Trophoblast cell (in vitro differentiated cells and primary cell): ENCODE measurements around the gene ARHGAP6.

Experiments
- DNase-seq, 2 donors: peaks; one replicate each; pipeline ENCODE4 v3.0.0-alpha.2; 2016
- H2AFZ ChIP-seq: 2 replicates; pipeline ENCODE4 v1.6.1; 2013; ENCODE audit warnings: low read length, moderate library complexity, mild to moderate bottlenecking; ENCODE audit not compliant: insufficient read depth, poor library complexity
- H2AK5ac ChIP-seq: 2 replicates; pipeline ENCODE4 v1.6.1; 2013; ENCODE audit warnings: mild to moderate bottlenecking, low read length
- H2BK120ac ChIP-seq: 2 replicates; pipeline ENCODE4 v1.6.1; 2013; ENCODE audit warnings: low read length, mild to moderate bottlenecking, moderate library complexity; ENCODE audit not compliant: insufficient read depth, poor library complexity
- H2BK12ac ChIP-seq: 2 replicates; pipeline ENCODE4 v1.6.1; 2013; ENCODE audit warnings: mild to moderate bottlenecking, low read length, moderate library complexity
- H2BK5ac ChIP-seq: 2 replicates; pipeline ENCODE4 v1.6.1; 2013; ENCODE audit warnings: low read length, low read depth, moderate library complexity, mild to moderate bottlenecking; ENCODE audit not compliant: poor library complexity
- H3K14ac ChIP-seq: 2 replicates; pipeline ENCODE4 v1.6.1; 2013; ENCODE audit warnings: mild to moderate bottlenecking, low read length
- H3K18ac ChIP-seq: 2 replicates; pipeline ENCODE4 v1.6.1; 2013; ENCODE audit warnings: mild to moderate bottlenecking, low read length
- H3K23ac ChIP-seq: 2 replicates; pipeline ENCODE4 v1.6.1; 2013; ENCODE audit warnings: low read length
- H3K27ac ChIP-seq: 2 replicates; pipeline ENCODE4 v1.5.1; 2013; ENCODE audit warnings: low read depth, mild to moderate bottlenecking, inconsistent platforms, low read length, moderate library complexity
- H3K27me3 ChIP-seq: 2 replicates; pipeline ENCODE4 v1.6.1; 2013; ENCODE audit warnings: inconsistent platforms, mild to moderate bottlenecking, low read length, moderate library complexity; ENCODE audit not compliant: insufficient read depth
- H3K36me3 ChIP-seq, 2 experiments: 1 replicate in 1 of 2; 2 replicates in 1 of 2; pipeline ENCODE4 v1.6.1; 2013; ENCODE audit warnings: low read length in 2 of 2, mild to moderate bottlenecking in 2 of 2, moderate library complexity in 1 of 2; ENCODE audit not compliant: insufficient read depth in 2 of 2, control insufficient read depth in 1 of 2
- H3K4ac ChIP-seq: 2 replicates; pipeline ENCODE4 v1.6.1; 2013; ENCODE audit warnings: low read depth, mild to moderate bottlenecking, low read length, moderate library complexity
- H3K4me1 ChIP-seq, 2 experiments: 1 replicate in 1 of 2; 2 replicates in 1 of 2; pipeline ENCODE4 v1.6.1; 2013; ENCODE audit warnings: low read length in 2 of 2, mild to moderate bottlenecking in 2 of 2, moderate library complexity in 1 of 2; ENCODE audit not compliant: insufficient read depth in 2 of 2, control insufficient read depth in 1 of 2
- H3K4me2 ChIP-seq: 2 replicates; pipeline ENCODE4 v1.6.1; 2013; ENCODE audit warnings: inconsistent platforms, mild to moderate bottlenecking, low read length, moderate library complexity
- H3K4me3 ChIP-seq: 2 replicates; pipeline ENCODE4 v1.5.1; 2013; ENCODE audit warnings: mild to moderate bottlenecking, low read depth, low read length, inconsistent platforms
- H3K79me1 ChIP-seq: one replicate; pipeline ENCODE4 v1.6.1; 2013; ENCODE audit warnings: low read length
- H3K79me2 ChIP-seq: 2 replicates; pipeline ENCODE4 v1.6.1; 2013; ENCODE audit warnings: low read length, mild to moderate bottlenecking; ENCODE audit not compliant: control insufficient read depth, insufficient read depth, poor library complexity
- H3K9ac ChIP-seq: 2 replicates; pipeline ENCODE4 v1.6.1; 2013; ENCODE audit warnings: mild to moderate bottlenecking, low read length
- H3K9me3 ChIP-seq: 2 replicates; pipeline ENCODE4 v1.6.1; 2013; ENCODE audit warnings: low read depth, mild to moderate bottlenecking, control low read depth, inconsistent platforms, low read length; ENCODE audit not compliant: insufficient read depth
- H4K12ac ChIP-seq: 2 replicates; pipeline ENCODE4 v1.6.1; 2013; ENCODE audit warnings: low read depth, mild to moderate bottlenecking, low read length, moderate library complexity
- H4K8ac ChIP-seq: 2 replicates; pipeline ENCODE4 v1.6.1; 2013; ENCODE audit warnings: low read depth, mild to moderate bottlenecking, low read length, moderate library complexity
- H4K91ac ChIP-seq: one replicate; pipeline ENCODE4 v1.6.1; 2013; ENCODE audit warnings: low read depth, mild to moderate bottlenecking, low read length, moderate library complexity
- WGBS: extraction: QIAGEN DNeasy Blood & Tissue Kit; methylation state at CpG from one replicate; pipeline ENCODE4 v1.1.7; 2013; ENCODE audit warnings: missing lambda C conversion rate; ENCODE audit not compliant: insufficient read length, insufficient coverage; ENCODE audit errors: extremely low coverage; 5-methylcytosine and 5-hydroxymethylcytosine counted together

Gene ARHGAP6

DNA sequence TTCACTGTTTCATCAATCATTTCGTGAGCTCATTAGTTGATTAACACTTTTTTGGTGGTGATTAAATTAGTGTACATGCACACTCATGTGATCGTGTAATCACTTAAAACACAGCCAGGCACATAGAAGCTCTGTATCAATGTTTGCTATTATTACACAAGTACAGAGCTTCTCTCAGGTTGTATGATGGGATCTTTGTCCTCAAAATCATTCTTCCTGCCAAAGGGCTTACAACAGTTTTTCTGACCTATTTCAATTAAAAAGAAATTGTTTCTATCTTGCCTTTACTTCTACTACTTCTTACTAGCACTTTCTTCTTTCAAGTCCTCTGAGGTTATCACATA is 227.4 kb downstream of the ARHGAP6 start:
- Histone ChIP-seq H3K36me3 (no peaks in the 10 kb centered on the region), H4K8ac (no peak overlapping the region), H3K27me3 (no peaks in the 10 kb centered on the region), H3K79me1 (no peaks in the 10 kb centered on the region), H3K4me2 (no peak overlapping the region), H3K9me3 (no peaks in the 10 kb centered on the region), H3K4me3 (no peak overlapping the region), H3K4ac (no peak overlapping the region), H3K9ac (no peak overlapping the region), H2BK120ac (no peak overlapping the region), H2AK5ac (no peak overlapping the region), H3K14ac (no peak overlapping the region), H3K18ac (no peak overlapping the region), H4K12ac (no peak overlapping the region), H2BK5ac (no peak overlapping the region), H3K4me1 (no peaks in the 10 kb centered on the region), H2AFZ (no peak overlapping the region), H3K23ac (no peak overlapping the region), H4K91ac (no peak overlapping the region), H3K79me2 (no peaks in the 10 kb centered on the region), H3K27ac (no peak overlapping the region), H2BK12ac (no peak overlapping the region)
- no peak for DNase-seq
- WGBS, result no CpG with 5 or more reads among the region's 2 CpGs

DNA sequence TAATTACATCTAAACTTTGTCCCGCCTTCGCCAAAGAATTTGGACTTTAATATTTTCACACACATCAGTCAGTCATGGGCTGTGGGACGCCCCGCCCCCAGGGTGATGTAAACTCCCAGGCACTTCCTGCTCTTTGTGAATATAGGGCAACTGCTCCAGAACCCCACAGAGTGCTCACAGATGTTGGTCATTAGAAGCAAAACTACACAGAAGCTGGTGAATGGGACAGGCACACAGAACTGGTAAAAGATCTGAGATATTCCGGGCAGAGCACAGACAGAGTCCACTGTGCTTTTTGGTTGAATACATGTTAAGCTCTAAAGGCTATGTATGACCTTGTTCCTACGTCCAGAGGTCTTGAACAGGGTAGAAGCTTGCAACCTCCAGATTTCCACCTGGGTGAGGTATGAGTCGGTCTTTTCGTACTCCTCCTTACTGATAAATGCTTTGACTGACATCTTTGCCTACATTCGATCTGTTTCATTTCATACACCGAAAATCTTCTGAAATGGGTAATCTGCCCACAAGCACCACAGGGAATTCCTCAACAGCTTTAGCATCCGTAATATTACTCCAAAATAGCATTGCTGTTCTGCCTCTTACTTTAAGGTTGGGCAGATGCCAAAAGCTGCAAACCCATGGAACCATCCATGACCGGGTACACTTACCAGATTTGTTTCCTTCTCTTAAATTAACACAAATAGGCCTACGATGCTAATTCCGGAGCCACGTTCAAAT is 227.9 kb downstream of the ARHGAP6 start:
- Histone ChIP-seq H3K79me2 (no peaks in the 10 kb centered on the region), H3K4me3 (no peak overlapping the region), H3K4me2 (no peak overlapping the region), H3K27ac (no peak overlapping the region), H3K4ac (no peak overlapping the region), H2BK120ac (no peak overlapping the region), H3K23ac (no peak overlapping the region), H4K12ac (no peak overlapping the region), H2AK5ac (no peak overlapping the region), H4K91ac (no peak overlapping the region), H3K4me1 (no peaks in the 10 kb centered on the region), H3K79me1 (no peaks in the 10 kb centered on the region), H2AFZ (no peak overlapping the region), H3K36me3 (no peaks in the 10 kb centered on the region), H4K8ac (no peak overlapping the region), H3K9me3 (no peaks in the 10 kb centered on the region), H3K14ac (no peak overlapping the region), H3K18ac (no peak overlapping the region), H2BK12ac (no peak overlapping the region), H3K9ac (no peak overlapping the region), H3K27me3 (no peaks in the 10 kb centered on the region), H2BK5ac (no peak overlapping the region)
- DNase-seq, result no peak
- WGBS, result no CpG with 5 or more reads among the region's 15 CpGs

DNA sequence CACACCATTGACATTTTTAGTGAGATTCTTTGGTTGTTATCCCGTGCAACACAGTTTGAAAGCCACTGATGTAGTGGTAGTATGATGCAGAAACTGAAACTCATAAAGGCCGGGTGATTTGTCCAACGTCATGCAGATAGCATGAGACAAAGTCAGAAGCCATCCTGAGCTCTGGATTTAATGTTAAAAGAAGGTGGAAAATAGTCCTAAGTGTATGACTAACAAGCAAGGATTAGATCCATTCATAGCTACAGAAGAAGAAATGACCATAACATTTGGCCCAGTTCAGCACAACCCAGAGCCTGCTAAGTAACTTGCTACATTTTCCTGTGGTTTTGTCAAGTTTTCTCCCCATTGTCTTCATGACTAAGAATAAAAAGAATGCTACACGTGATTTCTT is 230.2 kb downstream of the ARHGAP6 start:
- WGBS, result no CpG with 5 or more reads among the region's 4 CpGs
- Histone ChIP-seq H2AK5ac (no peak overlapping the region), H3K23ac (no peak overlapping the region), H3K4me3 (no peak overlapping the region), H2BK5ac (no peak overlapping the region), H3K4me2 (no peak overlapping the region), H3K79me1 (no peaks in the 10 kb centered on the region), H3K14ac (no peak overlapping the region), H3K18ac (no peak overlapping the region), H4K12ac (no peak overlapping the region), H3K36me3 (no peaks in the 10 kb centered on the region), H3K79me2 (no peaks in the 10 kb centered on the region), H4K8ac (no peak overlapping the region), H3K9ac (no peak overlapping the region), H4K91ac (no peak overlapping the region), H3K4me1 (no peaks in the 10 kb centered on the region), H3K27me3 (no peaks in the 10 kb centered on the region), H3K4ac (no peak overlapping the region), H3K27ac (no peak overlapping the region), H2BK12ac (no peak overlapping the region), H2AFZ (no peak overlapping the region), H3K9me3 (no peaks in the 10 kb centered on the region), H2BK120ac (no peak overlapping the region)
- DNase-seq, result no peak

DNA sequence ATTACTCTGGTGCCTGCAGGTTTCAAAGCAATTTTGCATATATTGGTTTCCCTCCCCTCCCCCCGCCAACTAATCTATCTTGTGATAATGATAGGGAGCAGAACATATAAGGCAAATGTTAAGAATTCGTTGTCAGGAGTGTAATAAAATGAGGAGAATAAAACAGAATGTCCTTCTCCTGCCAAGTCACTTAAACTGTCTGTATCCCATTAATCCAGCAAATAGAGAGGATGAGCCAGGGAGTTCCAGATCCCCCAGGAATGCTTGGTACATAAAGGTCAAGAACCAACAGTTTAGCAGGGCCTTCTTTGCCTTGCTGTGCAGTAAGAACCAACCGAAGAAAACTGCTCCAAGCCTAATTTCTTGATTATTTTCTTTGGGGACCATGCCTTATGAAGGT is 231.1 kb downstream of the ARHGAP6 start:
- no peaks in the 10 kb centered on the region for H3K36me3 ChIP-seq
- H3K27ac ChIP-seq, result no peak overlapping the region
- DNase-seq, result no peak
- no peak overlapping the region for H4K91ac ChIP-seq
- no peak overlapping the region for H4K12ac ChIP-seq
- no CpG with 5 or more reads among the region's 3 CpGs for WGBS
- no peak overlapping the region for H4K8ac ChIP-seq
- H3K9me3 ChIP-seq, result no peaks in the 10 kb centered on the region
- H2BK120ac ChIP-seq, result no peak overlapping the region
- H2AFZ ChIP-seq, result no peak overlapping the region
- H3K4me2 ChIP-seq, result no peak overlapping the region
- H3K79me2 ChIP-seq, result no peaks in the 10 kb centered on the region
- no peak overlapping the region for H3K23ac ChIP-seq
- H3K4me1 ChIP-seq, result no peaks in the 10 kb centered on the region
- no peak overlapping the region for H3K14ac ChIP-seq
- H2BK12ac ChIP-seq, result no peak overlapping the region
- no peak overlapping the region for H3K4me3 ChIP-seq
- H3K27me3 ChIP-seq, result no peaks in the 10 kb centered on the region
- H3K9ac ChIP-seq, result no peak overlapping the region
- no peak overlapping the region for H3K18ac ChIP-seq
- no peaks in the 10 kb centered on the region for H3K79me1 ChIP-seq
- H3K4ac ChIP-seq, result no peak overlapping the region
- no peak overlapping the region for H2BK5ac ChIP-seq
- H2AK5ac ChIP-seq, result no peak overlapping the region
